OCI-LY3 (cell line): ENCODE results near the gene CD99L2.

Source experiments
- H2AFZ ChIP-seq: fragments of 200-600, 300-600 bp; shearing (Covaris generic); 2 replicates; pipeline ENCODE4 v1.6.0; 2014; ENCODE audit warnings: antibody characterized with exemption, low read depth, low read length
- H3K27ac ChIP-seq: fragments of 200-600, 300-600 bp; sonication (generic); 2 replicates; pipeline ENCODE4 v1.5.1; 2014; ENCODE audit warnings: mild to moderate bottlenecking, low read length, moderate library complexity, mixed read lengths
- H3K27me3 ChIP-seq: fragments of 200-600, 300-600 bp; sonication (generic); 2 replicates; pipeline ENCODE4 v1.6.1; 2014; ENCODE audit warnings: low read depth, low read length, mixed read lengths
- H3K36me3 ChIP-seq: fragments of 200-600, 300-600 bp; sonication (generic); replicated peaks from 2 replicates; pipeline ENCODE3; 2014; ENCODE audit warnings: low read depth, low read length, mixed read lengths
- H3K4me1 ChIP-seq: fragments of 300-600, 200-600 bp; sonication (generic); 2 replicates; pipeline ENCODE4 v1.6.1; 2014; ENCODE audit warnings: low read length, mixed read lengths
- H3K4me2 ChIP-seq: fragments of 200-600, 300-600 bp; sonication (generic); 2 replicates; pipeline ENCODE4 v1.6.1; 2014; ENCODE audit warnings: low read length, mixed read lengths
- H3K4me3 ChIP-seq: fragments of 300-600, 200-600 bp; sonication (generic); 2 replicates; pipeline ENCODE4 v1.5.1; 2014; ENCODE audit warnings: antibody characterized with exemption, mild to moderate bottlenecking, low read length, moderate library complexity
- H3K79me2 ChIP-seq: fragments of 300-600, 200-600 bp; shearing (Covaris generic); 2 replicates; pipeline ENCODE4 v1.6.1; 2014; ENCODE audit warnings: mild to moderate bottlenecking, low read length, mixed read lengths
- H3K9ac ChIP-seq: fragments of 300-600, 200-600 bp; shearing (Covaris generic); 2 replicates; pipeline ENCODE4 v1.6.0; 2014; ENCODE audit warnings: mild to moderate bottlenecking, low read length, moderate library complexity
- H3K9me3 ChIP-seq: fragments of 200-600, 300-600 bp; shearing (Covaris generic); 2 replicates; pipeline ENCODE4 v1.6.1; 2014; ENCODE audit warnings: low read length, mixed read lengths; ENCODE audit not compliant: insufficient read depth
- H4K20me1 ChIP-seq: fragments of 200-600, 300-600 bp; sonication (generic); 2 replicates; pipeline ENCODE4 v1.6.1; 2016; ENCODE audit warnings: low read length, mixed read lengths; ENCODE audit not compliant: insufficient read depth
- EZH2phosphoT487 ChIP-seq: fragments of 200-600 bp; shearing (Covaris generic); IDR thresholded peaks from 2 replicates; pipeline ENCODE4 v1.6.1; 2018; ENCODE audit warnings: antibody characterized with exemption, mixed run types, low read depth
- TF ChIP-seq, protein P1 (sequence below): fragments of 200-600, 300-600 bp; sonication (generic); IDR thresholded peaks from 2 replicates; pipeline ENCODE4 v1.5.1; 2014; ENCODE audit warnings: antibody characterized with exemption, low read length, low read depth

CD99L2 gene

DNA sequence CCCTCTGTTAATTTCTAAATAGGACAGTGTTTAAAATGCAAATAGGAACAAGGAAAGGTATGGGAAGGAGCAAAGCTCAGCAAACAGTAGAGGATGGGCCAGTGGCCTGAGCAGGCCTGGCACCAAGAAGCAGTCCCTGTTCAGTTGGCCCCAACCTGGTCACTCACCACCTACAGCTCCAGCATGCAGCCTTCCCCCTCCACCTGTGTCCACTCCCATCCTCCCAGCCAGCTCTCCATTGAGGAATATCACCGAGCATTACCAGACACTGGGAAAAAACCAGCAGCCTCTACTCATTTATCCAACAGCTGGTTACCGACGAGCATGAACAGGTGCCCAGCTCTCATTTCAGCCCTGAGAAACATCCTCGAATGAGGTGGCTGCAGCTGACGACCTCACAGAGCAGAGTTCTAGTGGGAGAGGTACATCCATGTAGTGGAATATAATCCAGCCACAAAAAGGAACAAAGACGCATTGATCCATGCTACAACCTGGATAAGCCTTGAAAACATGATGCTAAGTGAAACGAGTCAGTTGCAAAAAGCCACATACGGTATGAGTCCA lies 25.6 kb downstream of the CD99L2 start:
- H3K36me3 ChIP-seq: no peaks in the 10 kb centered on the region
- no peaks in the 10 kb centered on the region; the same call in 1 of the 2 replicates for H3K4me1 ChIP-seq
- no peaks in the 10 kb centered on the region for H4K20me1 ChIP-seq
- TF ChIP-seq, protein P1, sequence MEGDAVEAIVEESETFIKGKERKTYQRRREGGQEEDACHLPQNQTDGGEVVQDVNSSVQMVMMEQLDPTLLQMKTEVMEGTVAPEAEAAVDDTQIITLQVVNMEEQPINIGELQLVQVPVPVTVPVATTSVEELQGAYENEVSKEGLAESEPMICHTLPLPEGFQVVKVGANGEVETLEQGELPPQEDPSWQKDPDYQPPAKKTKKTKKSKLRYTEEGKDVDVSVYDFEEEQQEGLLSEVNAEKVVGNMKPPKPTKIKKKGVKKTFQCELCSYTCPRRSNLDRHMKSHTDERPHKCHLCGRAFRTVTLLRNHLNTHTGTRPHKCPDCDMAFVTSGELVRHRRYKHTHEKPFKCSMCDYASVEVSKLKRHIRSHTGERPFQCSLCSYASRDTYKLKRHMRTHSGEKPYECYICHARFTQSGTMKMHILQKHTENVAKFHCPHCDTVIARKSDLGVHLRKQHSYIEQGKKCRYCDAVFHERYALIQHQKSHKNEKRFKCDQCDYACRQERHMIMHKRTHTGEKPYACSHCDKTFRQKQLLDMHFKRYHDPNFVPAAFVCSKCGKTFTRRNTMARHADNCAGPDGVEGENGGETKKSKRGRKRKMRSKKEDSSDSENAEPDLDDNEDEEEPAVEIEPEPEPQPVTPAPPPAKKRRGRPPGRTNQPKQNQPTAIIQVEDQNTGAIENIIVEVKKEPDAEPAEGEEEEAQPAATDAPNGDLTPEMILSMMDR: no peak
- no peak for TF ChIP-seq EZH2phosphoT487
- H3K9me3 ChIP-seq: no peaks in the 10 kb centered on the region
- H3K4me3 ChIP-seq: no peak overlapping the region
- no peak overlapping the region for H3K27ac ChIP-seq
- no peak overlapping the region for H3K9ac ChIP-seq
- H2AFZ ChIP-seq: no peak overlapping the region
- H3K79me2 ChIP-seq: no peaks in the 10 kb centered on the region
- no peak overlapping the region for H3K4me2 ChIP-seq
- no peaks in the 10 kb centered on the region for H3K27me3 ChIP-seq

DNA sequence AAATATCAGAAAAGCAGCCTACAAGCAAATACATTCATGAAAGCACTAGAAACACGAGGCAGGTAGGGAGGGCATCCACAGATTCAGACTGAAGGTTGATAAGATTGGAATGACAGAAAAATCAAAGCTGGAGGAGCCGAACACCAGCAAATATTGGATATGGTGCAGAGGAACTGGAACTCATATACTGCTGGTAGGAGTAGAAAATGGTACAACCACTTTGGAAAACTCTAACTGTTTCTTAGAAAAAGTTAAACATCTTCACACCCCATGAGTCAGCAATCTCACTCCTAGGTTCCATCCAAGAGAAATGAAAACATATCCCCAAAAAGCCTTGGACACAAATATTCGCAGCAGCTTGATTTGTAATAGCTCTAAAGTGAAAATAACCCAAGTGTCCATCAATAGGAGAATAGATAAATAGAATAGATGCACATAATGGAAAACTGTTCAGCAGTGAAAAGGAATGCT lies 27.1 kb downstream of the CD99L2 start:
- Histone ChIP-seq H3K27ac (no peak overlapping the region), H3K36me3 (no peaks in the 10 kb centered on the region), H3K4me1 (no peaks in the 10 kb centered on the region; the same call in 1 of the 2 replicates), H3K9ac (no peak overlapping the region), H3K4me3 (no peak overlapping the region), H4K20me1 (no peaks in the 10 kb centered on the region), H3K27me3 (no peaks in the 10 kb centered on the region), H3K4me2 (no peak overlapping the region), H3K79me2 (no peaks in the 10 kb centered on the region), H3K9me3 (no peaks in the 10 kb centered on the region), H2AFZ (no peak overlapping the region)
- TF ChIP-seq, protein P1: no peak
- TF ChIP-seq EZH2phosphoT487: no peak

DNA sequence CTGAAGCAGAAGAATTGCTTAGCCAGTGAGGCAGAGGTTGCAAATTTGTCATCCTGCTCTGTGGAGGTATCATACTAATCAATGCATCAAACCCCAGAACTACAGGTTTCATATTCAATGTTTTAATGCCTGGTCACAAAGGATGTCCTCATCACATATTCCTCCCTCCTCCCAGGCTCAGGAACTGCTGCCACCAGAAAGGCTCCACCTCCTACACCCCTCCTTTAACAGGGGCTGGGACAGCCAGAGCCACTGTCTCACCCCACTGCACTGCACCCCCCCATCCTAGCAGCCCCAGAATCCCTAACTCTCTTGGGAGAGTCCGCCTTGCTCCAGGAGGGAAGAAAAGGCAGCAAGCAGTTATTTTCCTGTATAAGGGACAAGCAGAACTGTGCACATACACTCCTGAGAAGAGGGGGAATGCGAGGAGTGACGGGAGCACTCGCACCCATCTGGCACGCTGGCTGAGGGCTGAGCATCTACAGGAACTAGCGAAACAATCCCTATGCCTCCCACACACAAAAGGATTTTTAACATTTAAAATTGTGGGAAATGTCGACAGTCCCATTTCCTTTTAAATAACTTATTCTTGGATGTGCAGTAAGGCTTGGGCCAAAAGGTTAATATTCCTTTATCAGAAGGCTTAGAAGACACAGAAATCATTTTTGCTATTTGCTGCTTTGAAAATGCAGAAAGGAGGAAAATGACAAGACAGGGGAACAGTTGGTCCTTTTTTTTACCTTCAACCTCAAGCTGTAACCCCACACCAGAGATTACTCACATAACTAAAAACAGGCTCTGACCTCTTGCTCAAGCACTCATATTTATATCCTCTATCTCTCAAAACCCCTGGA lies 27.8 kb downstream of the CD99L2 start:
- H3K27ac ChIP-seq: no peak overlapping the region
- H2AFZ ChIP-seq: no peak overlapping the region
- no peaks in the 10 kb centered on the region for H3K79me2 ChIP-seq
- no peaks in the 10 kb centered on the region for H3K36me3 ChIP-seq
- no peak for TF ChIP-seq EZH2phosphoT487
- TF ChIP-seq, protein P1: no peak
- no peak overlapping the region for H3K9ac ChIP-seq
- H3K4me2 ChIP-seq: no peak overlapping the region
- no peak overlapping the region for H3K4me3 ChIP-seq
- no peaks in the 10 kb centered on the region for H3K27me3 ChIP-seq
- no peaks in the 10 kb centered on the region for H3K9me3 ChIP-seq
- H4K20me1 ChIP-seq: no peaks in the 10 kb centered on the region
- H3K4me1 ChIP-seq: no peaks in the 10 kb centered on the region; the same call in 1 of the 2 replicates

DNA sequence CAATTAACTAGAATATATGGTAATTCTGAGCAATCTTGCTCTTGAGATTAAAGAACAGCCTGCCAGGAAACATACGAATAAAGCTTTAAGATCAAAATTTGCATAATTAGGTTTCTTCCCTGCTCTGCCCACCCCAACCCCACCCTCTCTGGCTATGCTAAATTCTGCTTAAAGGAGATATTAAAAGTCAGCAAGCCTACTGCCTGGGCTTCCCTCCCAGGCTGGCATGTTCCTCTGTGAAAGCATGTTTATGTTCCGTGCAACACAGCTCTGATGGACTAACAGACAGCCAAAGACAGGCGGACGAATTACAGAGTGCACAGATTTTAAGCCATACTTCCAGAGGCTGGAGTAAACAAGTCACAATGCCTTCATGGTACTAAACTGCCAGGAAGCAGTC lies 28.4 kb downstream of the CD99L2 start:
- H3K27ac ChIP-seq: no peak overlapping the region
- no peak overlapping the region for H3K4me2 ChIP-seq
- no peaks in the 10 kb centered on the region for H3K79me2 ChIP-seq
- no peak for TF ChIP-seq EZH2phosphoT487
- TF ChIP-seq, protein P1: no peak
- H3K9ac ChIP-seq: no peak overlapping the region
- H2AFZ ChIP-seq: no peak overlapping the region
- H3K4me1 ChIP-seq: no peaks in the 10 kb centered on the region; the same call in 1 of the 2 replicates
- no peaks in the 10 kb centered on the region for H3K36me3 ChIP-seq
- no peaks in the 10 kb centered on the region for H3K27me3 ChIP-seq
- H3K4me3 ChIP-seq: no peak overlapping the region
- no peaks in the 10 kb centered on the region for H3K9me3 ChIP-seq
- no peaks in the 10 kb centered on the region for H4K20me1 ChIP-seq
